ENCODE data around the gene GPR157. TPM values are rescaled to one million over a fixed set of nuclear protein-coding genes. Genes with fewer than 3 reads are reported as not detected.

The GPR157 gene
- total RNA-seq, 1 donor from 2014 or later, result 7.0 TPM

DNA sequence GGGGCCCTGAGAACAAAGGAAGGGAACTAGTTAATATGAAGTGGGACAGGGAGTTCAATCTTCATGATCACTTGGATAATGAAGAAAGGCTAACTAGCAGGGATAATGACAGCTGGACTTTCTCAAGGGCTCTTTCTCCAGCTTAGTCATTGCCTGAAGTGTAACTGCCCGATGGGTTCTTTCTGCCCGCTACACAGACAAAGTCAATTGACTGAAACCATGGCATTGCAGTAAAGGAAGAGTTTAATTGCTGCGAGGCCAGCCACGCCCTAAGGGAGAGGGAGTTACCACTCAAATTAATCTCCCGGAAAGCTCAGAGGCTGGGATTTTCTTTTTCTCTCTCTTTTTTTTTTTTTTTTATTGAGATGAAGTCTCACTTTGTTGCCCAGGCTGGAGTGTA lies 42.9 kb downstream of the GPR157 start:
- DNase-seq, result no peak

DNA sequence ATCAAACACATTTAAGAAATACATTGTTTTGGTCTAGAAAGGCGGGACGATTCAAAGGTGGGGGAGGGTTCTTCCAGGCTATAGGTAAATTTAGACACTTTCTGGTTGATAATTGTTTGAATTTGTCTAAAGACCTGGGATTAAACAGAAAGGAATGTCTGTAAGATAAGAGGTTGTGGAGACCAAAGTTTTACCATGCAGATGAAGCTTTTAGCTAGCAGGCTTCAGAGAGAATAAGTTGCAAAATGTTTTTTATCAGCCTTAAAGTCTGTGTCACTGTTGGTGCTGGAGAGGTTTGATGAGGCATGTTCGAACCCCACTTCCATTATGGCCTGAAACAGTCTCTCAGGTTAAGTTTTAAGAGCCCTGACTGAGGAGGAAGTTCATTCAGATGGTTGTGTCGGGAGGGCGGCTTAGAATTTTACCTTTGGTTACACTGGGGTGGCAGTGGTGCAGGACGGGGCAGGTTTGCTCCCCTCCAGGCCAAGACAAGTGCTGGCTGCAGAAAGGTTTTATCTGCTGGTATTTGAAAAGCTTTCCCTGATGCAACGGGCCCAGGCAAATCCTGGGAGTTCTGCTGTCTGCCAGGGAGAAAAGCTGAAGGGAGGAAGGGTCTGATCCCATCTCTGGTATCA lies 43.5 kb downstream of the GPR157 start:
- DNase-seq, result no peak

DNA sequence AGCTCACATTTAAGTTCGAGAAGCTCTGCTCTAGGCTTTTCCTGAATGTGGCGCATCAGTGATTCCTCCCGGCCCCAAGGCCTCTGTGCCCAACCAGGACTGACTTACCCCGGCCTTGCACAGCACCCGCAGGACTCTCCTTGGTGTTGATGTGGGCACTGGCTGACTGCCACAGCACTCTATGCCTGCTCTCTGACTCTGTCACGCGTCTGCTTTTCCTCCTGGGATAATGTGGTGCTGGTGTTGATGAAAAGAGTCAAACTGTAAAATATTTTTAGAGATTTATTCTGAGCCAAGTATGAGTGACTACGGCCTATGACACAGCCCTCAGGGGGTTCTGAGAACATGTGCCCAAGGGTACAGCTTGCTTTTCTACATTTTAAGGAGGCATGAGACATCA lies 44.0 kb downstream of the GPR157 start:
- no peak for DNase-seq

DNA sequence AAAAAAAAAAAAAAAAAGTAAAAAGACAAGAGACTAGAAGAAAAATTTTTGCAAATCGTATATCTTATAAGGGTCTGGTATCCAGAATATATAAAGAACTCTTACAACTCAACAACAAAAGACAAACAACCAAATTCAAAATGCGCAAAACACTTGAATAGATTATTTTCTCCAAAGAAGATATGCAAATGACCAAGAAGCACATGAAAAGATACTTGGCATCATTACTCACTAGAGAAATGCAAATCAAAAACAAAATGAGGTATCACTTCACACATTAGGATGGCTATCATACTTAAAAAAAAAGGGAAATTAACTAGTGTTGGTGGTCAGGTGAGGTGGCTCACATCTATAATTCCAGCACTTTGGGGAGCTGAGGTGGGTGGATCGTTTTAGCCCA lies 47.4 kb downstream of the GPR157 start:
- DNase-seq, result no peak

DNA sequence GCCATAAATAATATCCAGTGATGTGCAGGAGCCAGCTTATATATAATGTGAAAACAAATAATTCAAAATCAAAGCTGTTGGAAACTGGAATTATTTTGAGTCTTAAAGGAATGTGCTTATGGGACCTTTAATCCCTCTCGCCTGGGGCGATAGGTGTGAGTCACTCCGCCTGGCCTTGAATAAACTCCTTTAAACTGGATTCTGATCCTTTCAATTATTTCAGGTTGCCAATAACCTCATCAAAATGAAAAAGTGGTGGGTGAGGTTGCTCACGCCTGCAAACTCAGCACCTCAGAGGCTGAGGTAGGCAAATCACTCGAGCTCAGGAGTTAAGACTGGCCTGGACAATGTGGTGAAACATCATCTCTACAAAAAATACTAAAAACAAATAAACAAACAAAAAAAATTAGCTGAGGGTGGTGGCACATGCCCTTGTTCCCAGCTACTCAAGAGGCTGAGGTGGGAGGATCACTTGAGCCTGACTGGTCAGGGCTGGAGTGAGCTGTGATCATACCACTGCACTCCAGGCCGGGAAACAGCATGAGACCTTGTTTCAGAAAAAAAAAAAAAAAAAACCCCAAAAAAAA lies 48.1 kb downstream of the GPR157 start:
- DNase-seq, result no peak

DNA sequence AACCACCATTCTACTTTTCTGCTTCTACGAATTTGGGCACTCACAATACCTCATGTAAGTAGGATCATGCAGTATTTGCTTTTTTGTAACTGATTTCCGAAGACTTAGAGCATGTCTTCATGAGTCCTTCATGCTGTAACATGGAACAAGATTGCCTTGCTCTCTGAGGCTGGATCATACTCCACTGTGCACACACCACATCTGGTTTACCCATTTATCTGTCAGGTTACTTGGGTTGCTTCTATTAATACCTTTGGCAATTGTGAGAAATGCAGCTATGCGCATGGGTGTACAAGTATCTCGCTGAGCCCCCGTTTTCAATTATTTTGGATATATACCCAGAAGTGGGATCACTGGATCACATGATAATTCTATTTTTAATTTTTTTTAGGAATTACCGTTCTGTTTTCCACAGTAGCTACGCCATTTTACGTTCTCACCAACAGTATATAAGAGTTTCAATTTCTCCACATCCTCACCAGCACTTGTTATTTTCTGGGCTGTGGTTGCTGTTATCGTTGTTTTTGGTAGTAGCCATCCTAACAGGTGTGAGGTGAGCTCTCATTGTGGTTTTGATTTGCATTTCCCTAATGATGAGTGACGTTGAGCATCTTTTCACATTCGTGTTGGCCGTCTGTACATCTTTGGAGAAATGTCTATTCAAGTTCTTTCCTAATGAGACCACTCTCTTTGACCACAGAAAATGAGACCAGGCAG lies 48.8 kb downstream of the GPR157 start:
- no peak for DNase-seq

DNA sequence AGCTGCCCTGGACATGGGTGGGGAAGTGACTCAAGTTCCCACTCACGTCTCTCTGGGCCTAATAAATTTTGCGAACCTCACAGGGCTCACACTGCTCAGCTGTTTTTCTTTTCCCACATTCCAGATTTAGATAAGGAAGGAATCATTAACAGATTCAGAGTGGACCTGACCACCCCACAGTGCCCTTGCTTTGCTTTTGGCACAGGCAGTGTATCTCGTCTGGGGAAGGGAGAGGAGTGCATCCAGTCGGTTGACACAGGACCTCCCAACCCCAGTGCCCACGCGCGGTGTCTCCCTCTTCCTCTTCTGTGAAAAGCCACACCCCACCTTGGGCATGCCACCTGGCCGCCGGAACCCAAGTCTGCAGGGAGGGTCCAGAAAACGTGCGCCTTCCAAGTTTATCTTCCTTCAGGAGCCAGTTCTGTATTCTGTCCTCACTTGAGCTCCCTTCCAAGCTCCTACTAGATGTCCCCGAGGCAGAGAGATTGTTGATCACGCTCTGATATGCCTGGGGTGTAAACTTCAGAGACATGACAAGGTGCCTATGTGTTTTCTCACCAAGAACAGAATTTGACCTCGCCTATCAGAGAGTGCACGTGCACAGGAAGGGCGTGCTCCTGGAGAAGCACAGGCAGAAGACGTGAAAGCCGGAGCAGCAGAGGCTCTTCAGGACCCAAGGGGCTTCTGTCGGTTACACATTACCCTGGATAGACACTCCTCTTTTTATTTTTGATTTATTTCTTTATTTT lies 50.0 kb downstream of the GPR157 start:
- DNase-seq, result no peak

DNA sequence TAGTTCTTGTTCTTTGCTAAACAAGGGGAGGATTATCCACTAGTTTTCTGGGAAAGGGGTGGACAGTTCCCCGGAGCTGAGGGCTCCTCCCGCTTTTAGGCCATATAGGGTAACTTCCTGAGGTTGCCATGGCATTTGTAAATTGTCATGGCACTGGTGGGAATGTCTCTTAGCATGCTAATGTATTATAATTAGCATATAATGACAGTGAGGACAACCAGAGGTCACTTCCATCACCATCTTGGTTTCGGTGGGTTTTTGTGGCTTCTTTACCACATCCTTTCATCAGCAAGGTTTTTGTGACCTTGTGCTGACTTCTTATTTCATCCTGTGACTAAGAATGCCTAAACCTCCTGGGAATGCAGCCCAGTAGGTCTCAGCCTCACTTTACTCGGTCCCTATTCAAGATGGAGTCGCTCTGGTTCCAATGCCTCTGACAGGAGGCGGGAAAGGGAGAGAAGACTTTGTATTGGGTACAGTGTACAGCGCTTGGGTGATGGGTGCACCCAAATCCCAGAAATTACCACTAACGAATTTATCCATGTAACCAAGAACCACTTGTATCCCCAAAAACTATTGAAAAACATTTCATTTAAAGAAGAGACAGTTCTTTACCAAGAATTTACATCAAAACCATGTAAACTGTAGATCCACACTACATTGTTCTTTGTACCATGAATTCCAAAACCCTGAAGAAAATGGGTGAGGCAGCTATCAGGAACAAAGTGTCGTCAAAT lies 50.7 kb downstream of the GPR157 start:
- no peak for DNase-seq

DNA sequence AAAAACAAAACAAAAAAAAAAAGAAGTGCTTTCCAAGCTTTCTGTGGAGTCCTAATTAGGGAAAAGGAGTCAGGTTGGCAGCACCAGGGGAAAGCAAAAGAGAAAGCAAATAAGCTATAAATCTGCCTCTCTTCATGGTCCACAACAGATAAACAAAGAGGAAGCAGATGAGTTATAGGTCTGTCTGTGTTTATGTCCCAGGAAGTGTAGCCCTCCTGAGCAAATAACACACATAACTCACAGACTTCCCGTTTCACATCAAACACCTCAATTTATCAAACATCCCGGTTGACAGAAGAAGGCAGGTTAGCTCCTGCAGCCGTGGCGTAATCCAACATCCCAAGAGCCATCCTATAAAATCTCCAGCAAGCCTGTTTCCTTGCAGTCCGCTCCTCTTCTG lies 53.9 kb downstream of the GPR157 start:
- DNase-seq, result peak; percentile 8

DNA sequence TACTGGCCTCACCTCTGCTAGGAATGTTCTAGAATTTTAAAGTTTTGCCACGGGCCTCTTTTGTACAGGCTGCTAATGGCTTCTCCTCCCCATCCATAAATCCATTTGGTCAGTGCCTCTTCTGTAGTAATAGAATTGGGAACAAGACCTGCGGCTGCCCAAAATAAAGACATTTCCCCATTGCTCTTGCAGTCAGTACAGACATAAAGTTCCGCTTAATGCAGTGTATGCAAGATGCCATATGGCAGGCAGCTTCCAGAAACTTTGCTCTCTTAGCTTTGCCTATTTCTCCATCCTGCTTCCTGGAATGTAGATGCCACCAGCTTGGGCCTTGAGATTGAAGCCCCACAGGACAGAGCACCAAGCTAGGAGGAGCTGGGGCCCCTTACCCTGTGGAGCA lies 55.8 kb downstream of the GPR157 start:
- DNase-seq, result no peak

DNA sequence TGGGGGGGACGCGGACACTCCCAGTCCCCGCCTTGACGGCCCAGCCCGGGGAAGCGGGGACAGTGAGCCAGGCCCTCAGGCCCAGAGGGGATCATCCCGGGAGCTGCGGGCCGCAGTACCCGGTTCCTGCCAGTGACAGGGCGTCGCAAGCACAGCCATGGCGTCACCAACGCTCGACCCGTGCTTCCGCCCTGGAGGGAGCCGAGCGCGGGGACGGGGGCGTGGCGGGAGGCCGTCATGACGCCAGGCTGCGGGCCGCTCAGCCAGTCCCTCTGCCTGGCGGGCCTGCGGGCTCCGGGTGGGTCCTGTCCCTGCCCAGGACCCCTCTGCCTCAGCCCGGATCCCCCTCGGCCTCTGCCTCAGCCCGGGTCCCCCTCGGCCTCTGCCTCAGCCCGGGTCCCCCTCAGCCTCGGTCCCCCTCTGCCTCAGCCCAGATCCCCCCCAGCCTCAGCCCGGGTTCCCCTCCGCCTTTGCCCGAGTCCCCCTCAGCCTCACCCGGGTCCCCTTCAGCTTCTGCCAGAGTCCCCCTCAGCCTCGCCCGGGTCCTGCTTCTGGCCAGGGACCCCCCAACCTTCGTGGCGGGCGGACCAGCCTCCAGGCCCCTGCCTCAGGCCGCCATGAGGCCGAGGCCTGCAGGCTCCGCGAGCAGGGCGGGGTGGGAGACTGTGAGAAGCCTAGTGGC lies 57.2 kb downstream of the GPR157 start:
- peak; percentile 17 for DNase-seq

DNA sequence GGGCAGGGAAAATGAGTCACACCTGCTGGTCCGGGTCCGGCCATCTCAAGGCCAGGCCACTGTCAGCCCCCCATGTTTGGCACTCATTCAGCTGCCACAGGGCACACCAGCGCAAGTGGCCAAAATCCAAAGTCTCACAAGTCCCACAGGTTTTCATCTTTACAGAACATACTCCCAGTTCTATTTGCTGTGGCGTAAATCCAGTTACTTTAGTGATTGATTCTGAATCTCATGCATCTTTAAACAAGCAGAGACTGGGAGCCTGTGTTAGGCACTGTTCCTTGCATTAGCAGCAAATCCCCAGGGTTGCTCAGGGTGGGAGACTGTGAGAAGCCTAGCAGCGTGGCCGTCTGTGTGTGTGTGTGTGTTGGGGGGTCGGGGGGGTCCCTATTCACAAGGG lies 58.4 kb downstream of the GPR157 start:
- DNase-seq, result no peak

DNA sequence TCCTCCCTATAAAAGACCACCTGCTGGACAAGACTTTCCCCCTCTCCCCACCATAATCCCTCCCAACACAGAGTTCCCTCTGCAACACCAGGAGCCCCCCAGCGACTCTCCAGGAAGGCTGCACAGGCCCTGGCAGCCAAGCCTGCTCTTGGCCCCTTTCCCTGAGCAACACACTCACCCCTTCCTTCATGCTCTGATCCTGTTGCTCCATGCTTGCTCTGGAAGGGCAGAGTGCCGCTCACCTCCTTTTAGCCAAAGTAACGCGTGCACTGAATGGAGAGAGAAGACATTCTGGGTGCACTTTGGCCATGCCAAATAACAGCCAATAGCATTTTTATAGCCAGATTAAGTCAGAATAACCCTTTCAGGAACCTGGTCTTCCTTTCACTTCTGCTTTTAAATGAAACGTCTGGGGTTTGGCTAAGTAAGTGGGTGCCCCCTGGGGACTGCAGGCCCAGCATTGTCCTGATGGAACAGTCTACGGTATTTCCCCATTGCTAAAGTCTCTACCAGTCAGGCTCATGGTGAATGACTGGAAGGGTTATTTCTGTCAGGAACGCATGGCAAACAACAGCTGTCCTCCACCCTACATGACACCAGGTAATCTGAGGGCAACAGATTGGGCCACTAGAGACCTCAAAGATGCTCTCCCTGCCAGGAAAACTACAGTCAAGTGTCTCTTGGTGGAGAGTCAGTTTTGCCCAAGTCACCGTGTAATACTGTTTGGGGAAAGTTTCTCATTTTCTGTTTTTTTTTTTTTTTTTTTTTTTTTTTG lies 59.4 kb downstream of the GPR157 start, which contains the start of gene SLC2A5:
SLC2A5 (minus strand) TSS at position 310 of the 775 bp plus-strand sequence; CDS start at position 211, 99 bp downstream.
- DNase-seq, result no peak

DNA sequence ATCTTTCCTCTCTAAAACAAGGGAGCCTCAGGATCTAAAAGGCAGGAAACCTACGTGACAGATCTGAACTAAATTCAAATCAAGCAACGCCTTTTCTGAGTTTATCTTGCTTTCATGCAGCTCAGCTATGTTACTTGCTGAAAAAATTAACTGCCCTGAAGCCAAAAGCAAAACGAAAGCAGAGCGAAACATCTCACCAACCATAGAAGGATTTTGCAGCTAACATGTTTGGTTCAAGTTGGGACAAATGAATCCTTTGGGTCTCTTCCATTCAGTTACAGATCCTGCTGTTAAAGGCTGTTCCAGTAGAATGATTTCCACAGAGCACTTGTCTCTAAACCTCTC lies 59.9 kb downstream of the GPR157 start:
- DNase-seq, result no peak

DNA sequence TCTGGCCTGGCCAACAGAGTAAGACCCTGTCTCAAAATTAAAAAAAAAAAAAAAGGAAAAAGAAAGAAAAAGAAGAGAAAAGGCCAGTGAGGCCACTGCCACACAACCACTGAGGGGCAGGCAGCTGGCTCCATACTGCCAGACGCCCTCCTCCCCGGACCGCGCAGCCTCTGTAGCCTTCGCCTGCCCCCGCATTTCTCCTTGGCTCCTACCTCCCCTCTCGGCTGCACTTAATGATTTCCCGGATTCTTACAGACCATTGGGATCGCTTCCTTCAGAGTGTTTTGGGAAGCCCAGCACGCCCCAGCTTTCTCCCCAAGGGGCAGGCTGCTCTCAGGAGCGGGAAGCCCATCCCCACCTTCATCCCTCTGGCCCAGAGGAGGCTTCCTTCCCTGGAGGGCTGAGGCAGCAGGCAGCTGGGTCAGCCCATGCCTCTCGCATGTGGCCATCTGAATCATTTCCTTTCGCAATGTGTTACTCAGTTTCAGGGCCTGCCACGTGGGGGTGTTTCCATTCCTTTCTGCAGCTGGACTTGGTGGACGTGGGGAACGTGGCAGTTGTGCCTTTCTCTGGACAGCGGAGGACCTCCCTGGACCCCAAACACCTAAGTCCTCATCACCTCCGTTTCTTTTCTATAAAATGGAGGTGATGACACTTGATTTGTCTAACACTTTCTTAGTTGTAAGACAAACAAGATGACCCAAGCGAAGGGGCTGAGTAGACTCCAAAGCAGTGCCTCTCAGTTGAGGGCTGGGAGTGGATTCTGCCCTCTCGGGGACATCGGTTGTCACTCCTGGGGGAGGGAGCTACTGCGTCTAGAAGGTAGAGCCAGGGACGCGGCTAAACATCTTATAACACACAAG lies 61.7 kb downstream of the GPR157 start:
- DNase-seq, result peak; percentile 88

DNA sequence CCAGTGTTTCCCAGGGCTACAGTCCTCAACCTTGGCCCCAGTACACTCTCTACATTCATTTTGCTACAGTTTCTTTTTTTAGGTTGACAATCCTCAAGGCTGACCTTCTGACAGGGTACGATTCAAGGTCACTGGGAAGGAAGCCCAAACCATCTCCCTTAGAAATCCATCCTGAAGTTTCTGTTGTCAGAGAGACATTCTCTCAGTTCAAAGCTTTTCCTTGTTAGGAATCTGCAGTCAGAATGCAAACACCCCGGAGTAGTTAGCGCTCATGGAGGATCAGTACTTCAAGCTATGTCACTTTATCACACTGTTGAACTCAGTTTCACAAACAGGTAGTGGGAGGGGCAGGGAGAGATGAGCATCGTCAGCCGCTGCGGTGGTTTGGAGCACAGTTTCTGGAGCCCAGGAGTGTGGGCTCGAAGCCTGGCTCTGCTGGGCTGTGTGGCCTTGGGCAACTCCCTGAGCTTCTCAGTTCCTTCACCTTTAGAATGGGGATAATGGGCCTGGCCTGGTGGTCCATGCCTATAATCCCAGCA lies 63.6 kb downstream of the GPR157 start:
- DNase-seq, result no peak

DNA sequence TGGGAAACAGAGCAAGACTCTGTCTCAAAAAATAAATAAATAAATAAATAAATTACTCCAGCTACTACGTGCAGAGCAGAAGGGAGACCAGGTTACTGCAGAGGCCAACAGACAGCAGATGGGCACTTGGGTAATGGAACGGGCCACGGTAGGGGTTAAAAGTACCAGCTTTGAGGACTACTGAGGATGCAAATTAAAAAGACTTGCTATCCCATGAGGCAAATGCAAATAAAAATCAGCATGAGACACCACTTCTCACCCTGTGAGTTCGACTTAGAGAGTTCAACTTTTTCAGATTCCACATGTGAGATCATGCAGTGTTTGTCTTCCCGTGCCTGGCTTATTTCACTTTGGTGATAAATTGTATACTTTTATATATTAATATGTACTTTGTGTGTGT lies 66.1 kb downstream of the GPR157 start:
- DNase-seq, result no peak

DNA sequence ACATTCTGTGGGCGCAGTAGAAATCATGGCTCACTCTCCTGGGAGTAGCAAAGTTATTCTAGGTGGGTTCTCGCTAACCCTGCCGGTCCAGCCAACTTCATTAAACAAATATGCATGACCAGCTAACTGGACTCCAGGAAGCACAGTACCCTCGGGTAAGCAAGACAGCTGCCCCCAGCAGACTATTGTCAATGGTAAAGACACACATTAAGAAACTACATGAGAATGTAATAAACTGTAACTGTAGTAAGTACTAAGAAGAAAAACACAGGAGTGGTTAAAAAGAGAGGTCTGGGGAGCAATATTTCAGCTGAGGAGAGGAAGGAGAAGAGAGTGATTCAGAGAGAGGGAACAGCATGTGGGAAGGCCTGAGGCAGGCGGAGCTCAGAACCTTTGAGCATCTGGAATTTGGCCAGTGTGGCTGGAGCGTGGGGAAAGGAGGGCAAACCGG lies 66.9 kb downstream of the GPR157 start:
- no peak for DNase-seq

DNA sequence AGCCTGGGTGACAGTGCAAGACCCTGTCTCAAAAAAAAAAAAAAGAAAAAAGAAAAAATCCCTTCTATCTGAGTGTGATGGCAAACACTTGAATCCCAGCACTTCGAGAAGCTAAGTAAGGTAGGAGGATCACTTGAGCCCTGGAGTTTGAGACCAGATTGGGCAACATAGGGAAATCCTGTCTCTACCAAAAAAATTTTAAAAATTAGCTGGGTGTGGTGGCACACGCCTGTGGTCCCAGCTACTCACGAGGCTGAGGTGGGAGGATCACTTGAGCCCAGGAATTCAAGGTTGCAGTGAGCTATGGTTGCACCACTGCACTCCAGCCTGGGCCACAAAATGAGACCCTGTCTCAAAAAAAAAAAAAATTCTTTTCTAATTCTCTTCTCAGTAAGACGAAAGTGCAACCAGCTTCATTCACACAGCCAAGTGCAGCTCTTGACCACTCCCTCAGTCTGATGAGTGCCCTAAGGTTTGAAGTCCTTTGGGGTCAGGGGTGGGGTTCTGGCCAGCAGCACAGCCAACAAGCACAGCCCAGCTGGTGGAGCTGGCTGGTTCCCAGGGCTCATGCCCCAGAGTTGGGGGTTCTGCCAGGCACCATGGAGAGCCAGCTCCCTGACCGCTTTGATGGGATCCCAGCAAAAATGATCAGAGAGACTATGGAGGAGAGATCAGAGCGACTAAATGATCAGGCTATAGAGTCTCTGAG lies 67.5 kb downstream of the GPR157 start:
- DNase-seq, result no peak
